HG03565 (cell line): ENCODE measurements around the gene P2RX6.
"Not testable (repeated sequence)": the region's sequence is repeated elsewhere in the genome, so short reads cannot be mapped to it uniquely, and the experiment has no call there.

ENCODE experiments used
- ATAC-seq: cut with Tn5 transposase; IDR thresholded peaks from one replicate; pipeline ENCODE4 v1.9.1; 2021; ENCODE audit warnings: mild to moderate bottlenecking, moderate library complexity; ENCODE audit not compliant: unreplicated experiment

P2RX6 gene

DNA sequence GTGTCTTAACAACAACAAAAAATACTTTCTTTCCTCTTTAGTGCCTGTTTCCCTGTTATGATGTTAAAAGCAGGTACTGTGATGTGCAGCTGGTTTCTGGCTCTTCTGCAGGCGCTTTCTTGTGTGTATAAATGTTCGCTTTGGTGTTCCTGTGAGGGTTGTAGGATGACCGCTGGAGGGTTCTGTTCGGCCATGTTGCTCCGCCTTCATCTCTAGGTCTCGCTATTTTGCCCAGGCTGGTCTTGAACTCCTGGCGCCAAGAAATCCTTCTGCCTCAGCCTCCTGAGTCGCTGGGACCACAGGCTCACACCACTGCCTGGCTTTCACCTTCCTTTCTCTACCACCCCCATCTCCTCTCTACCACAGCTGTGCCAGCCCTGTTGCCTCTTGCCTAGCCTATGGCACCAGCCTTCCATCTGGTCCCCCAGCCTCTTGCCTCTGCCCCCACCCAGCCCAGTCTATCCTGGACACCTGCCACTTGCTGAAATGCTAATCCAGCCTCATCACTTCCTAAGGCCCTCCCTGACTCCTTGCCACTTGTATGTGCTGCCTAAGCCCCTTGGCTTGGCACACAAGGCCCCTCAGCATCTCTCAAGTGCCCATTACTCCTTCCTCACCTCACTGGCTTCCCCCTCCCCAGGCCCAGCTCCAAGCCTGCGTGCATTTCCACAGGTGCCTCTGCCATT is 36.3 kb downstream of the P2RX6 start:
- ATAC-seq = no peak

DNA sequence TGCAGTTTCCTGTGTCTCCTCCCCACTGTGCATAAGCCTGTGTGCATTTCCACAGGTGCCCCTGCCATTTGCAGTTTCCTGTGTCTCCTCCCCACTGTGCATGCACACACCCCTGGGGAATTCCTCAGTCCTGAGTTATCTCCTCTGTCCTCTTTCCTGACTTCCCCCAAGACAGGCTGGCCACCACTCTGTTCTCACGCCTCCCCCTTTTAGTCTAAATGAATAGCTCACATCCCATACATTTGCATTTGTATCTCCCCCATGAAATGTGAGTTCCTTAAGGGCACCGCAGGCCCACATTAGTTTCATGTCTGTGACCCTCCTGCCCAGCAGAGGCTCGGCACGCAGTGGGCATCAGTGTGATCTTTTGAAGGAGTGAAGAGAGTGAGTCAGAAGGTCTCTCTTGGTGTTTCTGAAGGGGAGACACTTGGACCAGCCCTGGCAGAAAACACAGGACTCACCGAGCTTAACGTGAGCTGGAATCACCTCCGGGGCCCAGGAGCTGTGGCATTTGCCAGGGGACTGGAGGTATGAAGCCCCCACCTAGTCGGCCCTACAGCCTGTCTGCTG is 37.0 kb downstream of the P2RX6 start:
- ATAC-seq = no peak

- ATAC-seq = no peak
Measured at GRCh38 chr22:21052715-21053459, 37.9 kb downstream of the P2RX6 start.

DNA sequence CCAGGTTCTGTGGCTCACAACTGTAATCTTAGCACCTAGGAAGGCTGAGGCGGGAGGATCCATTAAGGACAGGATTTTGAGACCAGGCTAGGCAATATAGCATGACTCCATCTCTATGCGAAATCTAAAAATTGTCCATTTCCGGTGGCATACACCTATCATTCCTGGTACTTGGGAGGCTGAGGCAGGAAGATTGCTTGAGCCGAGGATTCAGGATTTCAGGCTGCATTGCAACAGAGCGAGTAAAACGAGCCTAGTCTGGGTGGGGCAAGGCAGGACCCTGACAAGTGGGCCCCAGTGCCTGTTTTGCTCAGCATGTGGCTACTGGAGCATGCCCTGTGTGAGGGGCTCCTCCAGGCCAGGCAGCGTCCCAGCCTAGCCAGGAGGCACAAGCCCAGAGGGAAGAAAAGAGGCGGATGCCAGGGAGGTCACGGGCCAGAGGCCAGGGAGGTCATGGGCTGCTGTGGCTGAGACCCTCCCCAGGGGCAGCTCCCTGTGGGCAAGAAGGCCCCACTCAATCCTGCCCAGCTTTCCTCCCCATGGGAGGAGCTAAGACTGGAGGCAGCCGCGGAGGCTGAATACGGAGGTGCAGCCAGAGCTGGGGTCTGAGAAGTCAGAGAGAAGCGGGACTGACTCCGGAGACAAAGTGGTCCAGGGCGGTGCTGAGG is 39.2 kb downstream of the P2RX6 start:
- ATAC-seq = no peak

- ATAC-seq = no peak
Measured at GRCh38 chr22:21054714-21055563, 40.0 kb downstream of the P2RX6 start.

GRCh38 chr22:21055564-21055834 is 40.5 kb downstream of the P2RX6 start:
- ATAC-seq = no peak

DNA sequence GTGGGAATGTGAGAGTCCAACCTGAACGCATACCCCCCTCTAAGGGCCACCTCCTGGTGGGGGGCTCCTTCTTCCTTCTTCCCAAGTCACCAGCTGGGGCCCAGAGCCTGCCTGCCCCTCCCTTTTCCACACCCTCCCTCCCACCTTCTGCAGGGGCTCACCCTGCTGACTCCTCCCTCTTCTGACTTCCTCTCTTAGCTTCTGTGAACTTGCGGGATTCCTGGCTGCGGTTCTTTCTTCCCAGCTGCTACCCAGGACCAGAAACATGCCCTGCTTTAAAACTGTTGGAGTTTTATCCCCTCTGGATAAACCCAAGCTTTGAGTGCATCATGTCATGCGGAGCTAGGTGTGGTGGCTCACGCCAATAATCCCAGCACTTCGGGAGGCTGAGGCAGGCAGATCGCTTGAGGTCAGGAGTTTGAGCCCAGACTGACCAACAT is 40.9 kb downstream of the P2RX6 start:
- no peak for ATAC-seq

GRCh38 chr22:21060363-21060762 is 45.4 kb downstream of the P2RX6 start:
- not testable (repeated sequence) for ATAC-seq

- ATAC-seq = not testable (repeated sequence)
Measured at GRCh38 chr22:21061660-21062321, 46.8 kb downstream of the P2RX6 start.

DNA sequence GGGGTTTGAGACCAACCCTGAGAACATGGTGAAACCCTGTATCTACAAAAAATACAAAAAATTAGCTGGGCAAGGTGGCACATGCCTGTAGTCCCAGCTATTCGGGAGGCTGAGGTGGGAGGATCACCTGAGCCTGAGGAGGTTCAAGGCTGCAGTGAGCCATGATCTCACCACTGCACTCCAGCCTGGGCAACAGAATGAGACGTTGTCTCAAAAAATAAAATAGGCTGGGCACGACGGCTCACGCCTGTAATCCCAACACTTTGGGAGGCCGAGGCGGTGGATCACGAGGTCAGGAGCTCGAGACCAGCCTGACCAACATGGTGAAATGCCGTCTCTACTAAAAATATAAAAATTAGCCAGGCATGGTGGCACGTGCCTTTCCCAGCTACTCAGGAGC is 49.5 kb downstream of the P2RX6 start:
- ATAC-seq = not testable (repeated sequence)

GRCh38 chr22:21064917-21065864 is 50.2 kb downstream of the P2RX6 start:
- ATAC-seq = no peak

DNA sequence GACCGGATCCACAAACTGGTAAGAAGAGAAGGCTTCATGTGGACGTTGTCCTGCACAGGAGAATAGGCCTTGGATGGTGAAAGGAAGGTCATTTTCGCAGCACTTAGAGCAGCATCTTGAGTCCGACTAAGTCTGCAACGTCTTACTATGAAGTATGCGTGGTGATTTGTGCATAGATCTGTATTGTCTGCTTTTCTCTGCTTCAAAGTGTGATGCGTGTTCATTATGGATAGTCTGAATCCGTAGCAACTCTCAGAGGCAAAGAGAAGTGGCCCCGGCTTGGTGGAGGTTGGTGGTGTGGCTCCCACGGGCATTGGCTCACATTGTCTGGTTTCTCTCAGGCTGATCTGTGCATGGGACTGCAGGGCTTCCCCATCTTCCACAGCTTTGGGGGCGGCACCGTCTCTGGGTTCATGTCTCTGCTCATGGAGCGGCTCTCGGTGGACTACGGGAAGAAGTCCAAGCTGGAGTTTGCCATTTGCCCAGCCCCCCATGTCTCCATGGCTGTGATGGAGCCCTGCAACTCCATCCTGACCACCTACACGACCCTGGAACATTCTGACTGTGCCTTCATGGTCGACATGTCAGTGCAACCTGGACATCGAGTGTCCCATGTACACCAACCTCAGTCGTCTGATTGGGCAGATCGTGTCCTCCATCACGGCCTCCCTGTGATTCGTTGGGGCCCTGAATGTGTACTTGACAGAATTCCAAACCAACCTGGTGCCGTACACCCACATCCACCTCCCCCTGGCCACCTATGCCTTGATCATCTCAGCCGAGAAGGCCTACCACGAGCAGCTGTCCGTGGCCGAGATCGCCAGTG is 52.3 kb downstream of the P2RX6 start:
- no peak for ATAC-seq

DNA sequence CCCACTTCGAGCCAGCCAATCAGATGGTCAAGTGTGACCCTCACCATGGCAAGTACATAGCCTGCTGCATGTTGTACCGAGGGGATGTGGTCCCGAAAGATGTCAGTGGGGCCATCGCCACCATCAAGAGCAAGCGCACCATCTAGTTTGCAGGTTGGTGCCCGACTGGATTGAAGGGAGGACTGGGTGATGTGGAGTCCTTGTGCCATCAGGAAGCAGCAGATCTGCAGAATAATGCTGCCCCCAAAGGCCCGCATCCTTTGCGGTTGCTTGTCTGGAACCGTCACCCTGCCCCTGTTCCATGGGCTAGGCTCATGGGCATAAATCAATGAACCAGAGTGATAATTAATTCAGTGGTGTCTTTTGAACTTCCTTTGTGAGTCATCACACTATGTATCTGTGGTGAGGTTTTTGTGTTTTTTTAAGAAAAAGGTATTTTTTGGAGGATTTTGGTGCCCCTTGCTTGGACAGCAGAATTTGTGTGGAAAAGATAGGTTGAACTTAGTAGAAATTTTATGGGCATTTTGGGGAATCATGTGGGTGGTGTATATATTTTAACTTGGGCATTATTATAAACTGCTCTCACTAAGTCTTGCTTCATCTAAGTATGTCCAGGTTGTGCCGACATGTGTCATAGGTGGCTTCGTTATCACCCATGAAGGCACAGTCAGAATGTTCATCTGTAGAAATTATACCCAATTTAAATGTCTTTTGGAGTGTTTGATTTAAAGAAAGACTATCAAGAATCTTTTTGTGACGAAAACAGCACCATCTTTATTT is 53.1 kb downstream of the P2RX6 start:
- no peak for ATAC-seq

DNA sequence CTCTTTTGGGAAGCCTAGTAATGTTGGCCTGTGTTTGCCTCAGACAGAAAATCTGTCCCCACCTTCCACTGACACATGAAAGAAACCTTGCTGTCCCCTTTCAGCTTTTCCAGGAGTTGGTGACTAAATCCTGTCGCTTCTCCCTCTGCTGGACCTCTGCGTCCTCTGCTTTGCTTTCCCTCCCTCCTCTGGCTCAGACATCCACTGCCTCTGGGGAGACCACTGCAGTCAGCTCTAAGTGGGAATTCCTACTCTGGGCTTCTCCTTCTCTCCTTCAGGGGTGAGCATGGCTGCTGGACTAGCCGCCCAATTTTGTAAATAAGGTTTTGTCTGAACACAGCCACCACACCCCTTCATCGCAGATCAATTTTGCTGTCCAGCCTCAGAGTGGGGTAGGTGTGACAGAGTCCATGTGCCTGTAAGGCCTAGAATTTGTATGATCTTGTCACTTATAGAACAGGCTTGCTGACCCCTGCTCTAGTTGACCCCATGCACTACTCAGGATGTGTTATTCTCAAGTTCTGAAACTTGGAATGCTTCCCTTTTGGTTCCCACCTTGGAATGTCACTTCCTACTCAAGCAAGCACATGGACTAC is 53.8 kb downstream of the P2RX6 start:
- no peak for ATAC-seq

DNA sequence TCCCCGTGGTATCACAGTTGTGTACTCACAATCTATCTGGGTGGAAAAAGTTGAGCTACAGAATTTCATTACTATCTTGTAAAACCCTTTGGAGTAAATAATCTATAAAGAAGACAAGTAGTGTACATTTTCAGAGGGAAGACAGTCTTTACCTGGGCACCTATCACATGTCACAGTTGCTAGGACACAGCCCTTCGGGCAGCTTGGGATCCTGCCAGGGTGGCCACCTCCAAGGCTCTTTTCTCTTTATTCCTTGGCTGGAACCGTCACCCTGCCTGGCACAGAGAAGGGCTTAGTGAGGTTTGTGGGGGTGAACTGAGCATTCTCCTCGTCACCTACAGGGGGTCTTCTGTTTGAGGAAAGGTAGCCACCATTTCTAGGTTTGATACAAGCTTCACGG is 54.4 kb downstream of the P2RX6 start:
- no peak for ATAC-seq

GRCh38 chr22:21070690-21071615 is 56.0 kb downstream of the P2RX6 start:
- no peak for ATAC-seq
